A549 (cell line): Measurements from ENCODE around the gene DEDD2.

Experiments used
- BHLHE40 ChIP-seq: IDR thresholded peaks from 2 replicates; pipeline ENCODE4 v1.6.1; 2012; ENCODE audit warnings: low read depth, low read length, inconsistent platforms
- CBX2 ChIP-seq: fragments of 200-600 bp; sonication (generic); IDR thresholded peaks from 2 replicates; pipeline ENCODE4 v1.6.1; 2016; ENCODE audit warnings: low read depth, mild to moderate bottlenecking, borderline replicate concordance
- CEBPB ChIP-seq, 2 experiments: fragments of >200 bp in 1 of 2; sonication (Bioruptor Twin) in 1 of 2; formaldehyde crosslinking in 1 of 2; IDR thresholded peaks; 2 replicates each; pipeline ENCODE4 v1.6.1; 2012 to 2016
- CHD2 ChIP-seq: fragments of 150-350 bp; IDR thresholded peaks from 2 replicates; pipeline ENCODE4 v1.6.1; 2014; ENCODE audit warnings: low read length; ENCODE audit not compliant: partially characterized antibody
- CTCF ChIP-seq: fragments of >200 bp; sonication (Bioruptor Twin); formaldehyde crosslinking; IDR thresholded peaks from 3 replicates; pipeline ENCODE4 v1.5.1; 2016
- HMGXB4 ChIP-seq: fragments of 250-450 bp; sonication (Bioruptor Pico); IDR thresholded peaks from 2 replicates; pipeline ENCODE4 v1.5.0; 2021; ENCODE audit warnings: mild to moderate bottlenecking, moderate library complexity, borderline replicate concordance
- HOXA7 ChIP-seq: fragments of 250-450 bp; sonication (Bioruptor Pico); IDR thresholded peaks from 2 replicates; pipeline ENCODE4 v1.5.0; 2020; ENCODE audit warnings: mild to moderate bottlenecking, moderate library complexity
- KDM1A ChIP-seq: fragments of 200-600 bp; sonication (generic); IDR thresholded peaks from 2 replicates; pipeline ENCODE4 v1.6.1; 2016; ENCODE audit warnings: low read depth, mild to moderate bottlenecking
- MAFK ChIP-seq: fragments of 450-650 bp; IDR thresholded peaks from 2 replicates; pipeline ENCODE4 v1.6.1; 2014; ENCODE audit not compliant: partially characterized antibody
- NPAS2 ChIP-seq: fragments of 250-450 bp; sonication (Bioruptor Pico); IDR thresholded peaks from 2 replicates; pipeline ENCODE4 v1.8.0; 2022; ENCODE audit warnings: mild to moderate bottlenecking, moderate library complexity, borderline replicate concordance
- TF ChIP-seq, protein P1 (sequence below): IDR thresholded peaks from 2 replicates; pipeline ENCODE4 v1.6.1; 2012; ENCODE audit warnings: low read depth, borderline replicate concordance
- TF ChIP-seq, protein P2 (sequence below): fragments of 200-600 bp; sonication (generic); IDR thresholded peaks from 2 replicates; pipeline ENCODE4 v1.6.1; 2016; ENCODE audit warnings: antibody characterized with exemption, mild to moderate bottlenecking, moderate library complexity

DNA sequence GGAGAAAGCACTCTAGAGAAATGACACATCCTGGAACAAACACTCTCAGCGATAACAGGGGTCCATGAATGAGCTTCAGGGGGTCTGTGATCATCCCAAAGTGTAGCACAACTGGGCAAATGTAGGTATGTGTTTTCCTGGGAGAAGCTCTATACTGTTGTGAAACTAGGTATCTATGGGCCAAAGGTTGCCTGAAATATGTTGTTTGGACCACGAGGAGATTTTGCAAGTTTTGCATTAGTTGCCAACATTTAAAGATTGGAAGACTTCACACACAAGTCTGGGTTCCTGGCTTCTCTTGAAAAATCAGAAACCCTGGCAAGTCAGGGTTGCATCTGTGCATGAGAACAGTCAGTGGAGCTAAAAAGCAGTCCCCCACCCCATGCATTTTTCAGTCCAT lies 58.6 kb downstream of the DEDD2 start:
- no peak for TF ChIP-seq CBX2
- TF ChIP-seq CTCF, result no peak
- TF ChIP-seq CHD2, result no peak
- no peak for TF ChIP-seq HOXA7 (CRISPR knock-in tag)
- no peak for TF ChIP-seq KDM1A
- no peak for TF ChIP-seq HMGXB4
- TF ChIP-seq, protein P1, sequence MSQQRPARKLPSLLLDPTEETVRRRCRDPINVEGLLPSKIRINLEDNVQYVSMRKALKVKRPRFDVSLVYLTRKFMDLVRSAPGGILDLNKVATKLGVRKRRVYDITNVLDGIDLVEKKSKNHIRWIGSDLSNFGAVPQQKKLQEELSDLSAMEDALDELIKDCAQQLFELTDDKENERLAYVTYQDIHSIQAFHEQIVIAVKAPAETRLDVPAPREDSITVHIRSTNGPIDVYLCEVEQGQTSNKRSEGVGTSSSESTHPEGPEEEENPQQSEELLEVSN, result no peak
- TF ChIP-seq CEBPB (IDR thresholded peaks at IDR 0.05), result no peak
- TF ChIP-seq, protein P2, sequence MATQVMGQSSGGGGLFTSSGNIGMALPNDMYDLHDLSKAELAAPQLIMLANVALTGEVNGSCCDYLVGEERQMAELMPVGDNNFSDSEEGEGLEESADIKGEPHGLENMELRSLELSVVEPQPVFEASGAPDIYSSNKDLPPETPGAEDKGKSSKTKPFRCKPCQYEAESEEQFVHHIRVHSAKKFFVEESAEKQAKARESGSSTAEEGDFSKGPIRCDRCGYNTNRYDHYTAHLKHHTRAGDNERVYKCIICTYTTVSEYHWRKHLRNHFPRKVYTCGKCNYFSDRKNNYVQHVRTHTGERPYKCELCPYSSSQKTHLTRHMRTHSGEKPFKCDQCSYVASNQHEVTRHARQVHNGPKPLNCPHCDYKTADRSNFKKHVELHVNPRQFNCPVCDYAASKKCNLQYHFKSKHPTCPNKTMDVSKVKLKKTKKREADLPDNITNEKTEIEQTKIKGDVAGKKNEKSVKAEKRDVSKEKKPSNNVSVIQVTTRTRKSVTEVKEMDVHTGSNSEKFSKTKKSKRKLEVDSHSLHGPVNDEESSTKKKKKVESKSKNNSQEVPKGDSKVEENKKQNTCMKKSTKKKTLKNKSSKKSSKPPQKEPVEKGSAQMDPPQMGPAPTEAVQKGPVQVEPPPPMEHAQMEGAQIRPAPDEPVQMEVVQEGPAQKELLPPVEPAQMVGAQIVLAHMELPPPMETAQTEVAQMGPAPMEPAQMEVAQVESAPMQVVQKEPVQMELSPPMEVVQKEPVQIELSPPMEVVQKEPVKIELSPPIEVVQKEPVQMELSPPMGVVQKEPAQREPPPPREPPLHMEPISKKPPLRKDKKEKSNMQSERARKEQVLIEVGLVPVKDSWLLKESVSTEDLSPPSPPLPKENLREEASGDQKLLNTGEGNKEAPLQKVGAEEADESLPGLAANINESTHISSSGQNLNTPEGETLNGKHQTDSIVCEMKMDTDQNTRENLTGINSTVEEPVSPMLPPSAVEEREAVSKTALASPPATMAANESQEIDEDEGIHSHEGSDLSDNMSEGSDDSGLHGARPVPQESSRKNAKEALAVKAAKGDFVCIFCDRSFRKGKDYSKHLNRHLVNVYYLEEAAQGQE, result no peak
- TF ChIP-seq MAFK, result no peak
- TF ChIP-seq NPAS2 (CRISPR knock-in tag), result no peak
- no peak for TF ChIP-seq BHLHE40
